ENCODE data around the gene BCL11A.
A peak's percentile ranks its signal among the peaks of the same experiment; 100 is the strongest.

The BCL11A gene

GRCh38 chr2:60453872-60454271 is 99.6 kb downstream of the BCL11A start:
- no peak for DNase-seq

GRCh38 chr2:60453301-60453700 is 100.2 kb downstream of the BCL11A start:
- DNase-seq, result no peak

GRCh38 chr2:60450488-60450887 is 103.0 kb downstream of the BCL11A start:
- DNase-seq, result no peak

- no peak for DNase-seq
Observed at GRCh38 chr2:60447943-60448342, 105.5 kb downstream of the BCL11A start.

GRCh38 chr2:60446413-60447267 is 106.8 kb downstream of the BCL11A start:
- no peak for DNase-seq

GRCh38 chr2:60445684-60446179 is 107.7 kb downstream of the BCL11A start:
- peak in 1 of 2 experiments; percentile 25 for DNase-seq

GRCh38 chr2:60442608-60443007 is 110.8 kb downstream of the BCL11A start:
- no peak for DNase-seq

GRCh38 chr2:60441800-60442199 is 111.7 kb downstream of the BCL11A start:
- DNase-seq, result no peak

GRCh38 chr2:60440767-60441163 is 112.7 kb downstream of the BCL11A start:
- DNase-seq, result no peak

- no peak for DNase-seq
Observed at GRCh38 chr2:60440079-60440766, 113.2 kb downstream of the BCL11A start.

- DNase-seq, result no peak
Observed at GRCh38 chr2:60439219-60439974, 114.1 kb downstream of the BCL11A start.

- DNase-seq, result no peak
Observed at GRCh38 chr2:60438653-60439052, 114.8 kb downstream of the BCL11A start.

GRCh38 chr2:60438131-60438530 is 115.3 kb downstream of the BCL11A start:
- no peak for DNase-seq

- no peak for DNase-seq
Observed at GRCh38 chr2:60437080-60437696, 116.3 kb downstream of the BCL11A start.

- DNase-seq, result no peak
Observed at GRCh38 chr2:60433018-60433596, 120.3 kb downstream of the BCL11A start.

GRCh38 chr2:60432035-60432601 is 121.3 kb downstream of the BCL11A start:
- no peak for DNase-seq

- DNase-seq, result no peak
Observed at GRCh38 chr2:60429681-60430080, 123.8 kb downstream of the BCL11A start.

- DNase-seq, result no peak
Observed at GRCh38 chr2:60426880-60427279, 126.6 kb downstream of the BCL11A start.

GRCh38 chr2:60426341-60426740 is 127.1 kb downstream of the BCL11A start:
- no peak for DNase-seq

- no peak for DNase-seq
Observed at GRCh38 chr2:60424233-60424632, 129.2 kb downstream of the BCL11A start.

- DNase-seq, result no peak
Observed at GRCh38 chr2:60423505-60423904, 129.9 kb downstream of the BCL11A start.

GRCh38 chr2:60422826-60423483 is 130.5 kb downstream of the BCL11A start:
- DNase-seq, result no peak
